DMS153 (cell line): ENCODE data around the gene GOLGA6L26.
"Not testable (repeated sequence)": the region's sequence is repeated elsewhere in the genome, so short reads cannot be mapped to it uniquely, and the experiment has no call there.

Experiments used
- DNase-seq: peaks from one replicate; lab custom pipeline; 2025; lab: John Stamatoyannopoulos, UW

The GOLGA6L26 gene

GRCh38 chr15:23334096-23334495 lies at the start of gene GOLGA6L26:
TSS of gene GOLGA6L26 (minus strand) at chr15:23334196. CDS start at chr15:23334135, 61 bp downstream.
- DNase-seq: not testable (repeated sequence)

GRCh38 chr15:23381192-23381591 lies 47.2 kb upstream of the GOLGA6L26 start:
- DNase-seq: not testable (repeated sequence)

- not testable (repeated sequence) for DNase-seq
Measured at GRCh38 chr15:23380700-23381099, 46.7 kb upstream of the GOLGA6L26 start.

- DNase-seq: not testable (repeated sequence)
Measured at GRCh38 chr15:23378946-23379345, 45.0 kb upstream of the GOLGA6L26 start.

GRCh38 chr15:23374226-23374625 lies 40.2 kb upstream of the GOLGA6L26 start:
- DNase-seq: not testable (repeated sequence)

GRCh38 chr15:23372891-23373600 lies 39.0 kb upstream of the GOLGA6L26 start:
- not testable (repeated sequence) for DNase-seq

GRCh38 chr15:23372284-23372683 lies 38.3 kb upstream of the GOLGA6L26 start:
- DNase-seq: no peak

GRCh38 chr15:23371868-23372267 lies 37.9 kb upstream of the GOLGA6L26 start:
- DNase-seq: not testable (repeated sequence)

- DNase-seq: not testable (repeated sequence)
Measured at GRCh38 chr15:23371134-23371533, 37.1 kb upstream of the GOLGA6L26 start.

GRCh38 chr15:23370578-23370977 lies 36.6 kb upstream of the GOLGA6L26 start:
- no peak for DNase-seq

- DNase-seq: not testable (repeated sequence)
Measured at GRCh38 chr15:23364261-23364660, 30.3 kb upstream of the GOLGA6L26 start.

- not testable (repeated sequence) for DNase-seq
Measured at GRCh38 chr15:23362622-23363021, 28.6 kb upstream of the GOLGA6L26 start.

- not testable (repeated sequence) for DNase-seq
Measured at GRCh38 chr15:23354448-23354847, 20.5 kb upstream of the GOLGA6L26 start, which contains the start of gene GOLGA8S. TSS of gene GOLGA8S (plus strand) at chr15:23354748. CDS start at chr15:23354810, 62 bp downstream.

GRCh38 chr15:23311233-23311632 lies 22.8 kb downstream of the GOLGA6L26 start:
- DNase-seq: not testable (repeated sequence)

GRCh38 chr15:23305921-23306320 lies 28.1 kb downstream of the GOLGA6L26 start:
- DNase-seq: not testable (repeated sequence)

- DNase-seq: not testable (repeated sequence)
Measured at GRCh38 chr15:23304805-23305204, 29.2 kb downstream of the GOLGA6L26 start.

GRCh38 chr15:23304267-23304666 lies 29.7 kb downstream of the GOLGA6L26 start:
- not testable (repeated sequence) for DNase-seq

GRCh38 chr15:23303654-23304053 lies 30.3 kb downstream of the GOLGA6L26 start:
- DNase-seq: not testable (repeated sequence)

GRCh38 chr15:23303246-23303645 lies 30.8 kb downstream of the GOLGA6L26 start:
- not testable (repeated sequence) for DNase-seq
